H1 (cell line): ENCODE data around the gene SEMA3B. TPM values are rescaled to one million over a fixed set of nuclear protein-coding genes. Genes with fewer than 3 reads are reported as not detected.

ENCODE experiments used
- CTCF ChIA-PET: fragments of 300-600 bp; sonication (Branson Sonifier 250); formaldehyde crosslinking; loops from one replicate; lab custom pipeline; 2021; ENCODE audit not compliant: partially characterized antibody; lab: Charles Lee
- POLR2A ChIA-PET: fragments of 300-600 bp; sonication (Branson Sonifier 250); formaldehyde crosslinking; loops from one replicate; lab custom pipeline; 2021; ENCODE audit warnings: inconsistent platforms; ENCODE audit not compliant: partially characterized antibody; lab: Charles Lee
- DNase-seq, 2 experiments: peaks; one replicate each; pipeline versions ENCODE4 v3.0.0 to v3.0.0-alpha.2; 2010 to 2022; ENCODE audit warnings: low spot score in 2 of 2, low read depth in 1 of 2, mixed read lengths in 1 of 2
- FAIRE-seq: peaks from 2 replicates; lab custom pipeline; 2011; peaks lifted over from hg19 to GRCh38; lab: Jason Lieb, UNC
- H2AFZ ChIP-seq: 2 replicates; pipeline ENCODE4 v1.8.1; 2012; ENCODE audit warnings: low read length, inconsistent platforms
- H2AK5ac ChIP-seq: 2 replicates; pipeline ENCODE4 v1.6.1; 2013; ENCODE audit warnings: low read depth, low read length
- H2BK120ac ChIP-seq: replicated peaks from 2 replicates; pipeline ENCODE3; 2013; ENCODE audit warnings: low read depth, low read length, inconsistent platforms
- H2BK12ac ChIP-seq: 2 replicates; pipeline ENCODE4 v1.6.1; 2013; ENCODE audit warnings: low read depth, low read length
- H2BK15ac ChIP-seq: 2 replicates; pipeline ENCODE4 v1.6.1; 2013; ENCODE audit warnings: low read length
- H2BK20ac ChIP-seq: 2 replicates; pipeline ENCODE4 v1.6.1; 2013; ENCODE audit warnings: low read length
- H2BK5ac ChIP-seq: 2 replicates; pipeline ENCODE4 v1.6.1; 2013; ENCODE audit warnings: low read depth, low read length
- H3K14ac ChIP-seq: 2 replicates; pipeline ENCODE4 v1.6.1; 2013; ENCODE audit warnings: inconsistent platforms; ENCODE audit not compliant: insufficient read length
- H3K18ac ChIP-seq: 2 replicates; pipeline ENCODE4 v1.6.1; 2013; ENCODE audit warnings: low read length; ENCODE audit errors: extremely low read depth
- H3K23ac ChIP-seq: 2 replicates; pipeline ENCODE4 v1.6.1; 2013; ENCODE audit warnings: inconsistent platforms; ENCODE audit not compliant: insufficient read length
- H3K23me2 ChIP-seq: 2 replicates; pipeline ENCODE4 v1.6.1; 2013; ENCODE audit warnings: low read depth, low read length
- H3K27ac ChIP-seq: 2 replicates; pipeline ENCODE4 v1.6.1; 2011; ENCODE audit warnings: low read depth, low read length, inconsistent platforms
- H3K27me3 ChIP-seq, 4 experiments: replicated peaks in 1 of 4; 1 replicate in 1 of 4; 2 replicates in 3 of 4; pipeline versions ENCODE4 v1.6.1 to v1.8.1; 2011 to 2013; ENCODE audit warnings: low read length in 3 of 4, mild to moderate bottlenecking in 3 of 4, inconsistent platforms in 2 of 4, mixed read lengths in 2 of 4, moderate library complexity in 1 of 4; ENCODE audit not compliant: control insufficient read depth in 3 of 4, insufficient read depth in 3 of 4; ENCODE audit errors: extremely low read depth in 1 of 4
- H3K36me3 ChIP-seq, 4 experiments: 2 replicates each; pipeline versions ENCODE4 v1.6.1 to v1.8.1; 2011 to 2013; ENCODE audit warnings: mild to moderate bottlenecking in 4 of 4, low read length in 3 of 4, moderate library complexity in 2 of 4, control low read depth in 1 of 4, inconsistent platforms in 1 of 4; ENCODE audit not compliant: insufficient read depth in 4 of 4, control insufficient read depth in 2 of 4
- H3K4ac ChIP-seq: replicated peaks from 2 replicates; pipeline ENCODE3; 2013; ENCODE audit warnings: low read length, low read depth, mixed read lengths, inconsistent platforms; ENCODE audit not compliant: insufficient read length
- H3K4me1 ChIP-seq, 4 experiments: replicated peaks in 1 of 4; 1 replicate in 1 of 4; 2 replicates in 3 of 4; pipeline versions ENCODE4 v1.6.1 to v1.8.1; 2011 to 2013; ENCODE audit warnings: low read length in 3 of 4, inconsistent platforms in 2 of 4, mixed read lengths in 1 of 4; ENCODE audit not compliant: insufficient read depth in 4 of 4, control insufficient read depth in 3 of 4
- H3K4me2 ChIP-seq, 2 experiments: 2 replicates each; pipeline versions ENCODE4 v1.6.1 to v1.8.1; 2011 to 2013; ENCODE audit warnings: low read depth in 2 of 2, low read length in 2 of 2, control low read depth in 1 of 2, inconsistent platforms in 1 of 2, mild to moderate bottlenecking in 1 of 2; ENCODE audit not compliant: insufficient read depth in 1 of 2
- H3K4me3 ChIP-seq, 4 experiments: fragments of 200-600, 300-600 bp in 1 of 4; sonication (generic), shearing (Covaris generic), sonication (Bioruptor Twin) in 1 of 4; 2 replicates each; pipeline versions ENCODE4 v1.5.1 to v1.8.1; 2011 to 2016; ENCODE audit warnings: low read length in 4 of 4, low read depth in 3 of 4, control low read depth in 2 of 4, inconsistent platforms in 2 of 4, mild to moderate bottlenecking in 2 of 4, mixed read lengths in 1 of 4, moderate library complexity in 1 of 4; ENCODE audit not compliant: insufficient read depth in 2 of 4; ENCODE audit errors: extremely low read depth in 1 of 4
- H3K56ac ChIP-seq: replicated peaks from 2 replicates; pipeline ENCODE3; 2013; ENCODE audit warnings: low read depth, mild to moderate bottlenecking, mixed read lengths, low read length, inconsistent platforms; ENCODE audit not compliant: insufficient read length
- H3K79me1 ChIP-seq: 2 replicates; pipeline ENCODE4 v1.6.1; 2013; ENCODE audit warnings: low read depth, low read length, control low read depth
- H3K79me2 ChIP-seq, 2 experiments: 2 replicates each; pipeline versions ENCODE4 v1.6.1 to v1.8.1; 2012 to 2013; ENCODE audit warnings: low read length in 2 of 2, mild to moderate bottlenecking in 2 of 2, inconsistent platforms in 1 of 2; ENCODE audit not compliant: insufficient read depth in 2 of 2, control insufficient read depth in 1 of 2
- H3K9ac ChIP-seq, 4 experiments: replicated peaks in 1 of 4; 1 replicate in 1 of 4; 2 replicates in 3 of 4; pipeline versions ENCODE4 v1.6.1 to v1.8.1; 2011 to 2013; ENCODE audit warnings: low read depth in 3 of 4, low read length in 3 of 4, control low read depth in 2 of 4, mild to moderate bottlenecking in 2 of 4, moderate library complexity in 2 of 4, inconsistent platforms in 1 of 4; ENCODE audit errors: extremely low read depth in 1 of 4
- H3K9me3 ChIP-seq, 2 experiments: 2 replicates each; pipeline versions ENCODE4 v1.6.1 to v1.8.1; 2012 to 2013; ENCODE audit warnings: mild to moderate bottlenecking in 2 of 2, moderate library complexity in 2 of 2, control low read depth in 1 of 2, inconsistent platforms in 1 of 2, low read depth in 1 of 2, low read length in 1 of 2, mixed read lengths in 1 of 2; ENCODE audit not compliant: insufficient read depth in 2 of 2
- H4K20me1 ChIP-seq, 2 experiments: replicated peaks in 1 of 2; 2 replicates each; pipeline versions ENCODE3 to v1.8.1; 2011 to 2013; ENCODE audit warnings: inconsistent platforms in 2 of 2, low read length in 2 of 2, mild to moderate bottlenecking in 1 of 2; ENCODE audit not compliant: insufficient read depth in 2 of 2, control insufficient read depth in 1 of 2
- H4K5ac ChIP-seq: 2 replicates; pipeline ENCODE4 v1.6.1; 2013; ENCODE audit warnings: low read length, low read depth, mixed read lengths, inconsistent platforms; ENCODE audit not compliant: insufficient read length
- H4K8ac ChIP-seq: 2 replicates; pipeline ENCODE4 v1.8.0; 2013; ENCODE audit warnings: mild to moderate bottlenecking, moderate library complexity, low read length, inconsistent platforms; ENCODE audit not compliant: insufficient read depth; ENCODE audit errors: extremely low read depth
- H4K91ac ChIP-seq: replicated peaks from 2 replicates; pipeline ENCODE3; 2013; ENCODE audit warnings: low read length, mixed read lengths, inconsistent platforms; ENCODE audit not compliant: insufficient read length
- CREB1 ChIP-seq: IDR thresholded peaks from 2 replicates; pipeline ENCODE4 v1.6.1; 2012; ENCODE audit warnings: inconsistent platforms
- FOSL1 ChIP-seq: IDR thresholded peaks from 2 replicates; pipeline ENCODE4 v1.6.1; 2011; ENCODE audit warnings: mild to moderate bottlenecking, low read depth, low read length, moderate library complexity; ENCODE audit not compliant: insufficient read depth
- GABPA ChIP-seq: IDR thresholded peaks from 2 replicates; pipeline ENCODE4 v1.6.1; 2011; ENCODE audit warnings: mild to moderate bottlenecking, low read length, moderate library complexity, borderline replicate concordance; ENCODE audit not compliant: insufficient read depth
- PHF8 ChIP-seq: fragments of 200-600 bp; sonication (generic); conservative IDR thresholded peaks from 2 replicates; pipeline ENCODE4 v1.7.1; 2012; ENCODE audit warnings: low read depth, mild to moderate bottlenecking, inconsistent platforms, low read length, moderate library complexity
- RAD21 ChIP-seq, 2 experiments: IDR thresholded peaks in 1 of 2; conservative IDR thresholded peaks in 1 of 2; 2 replicates each; pipeline ENCODE4 v1.6.1; 2011; ENCODE audit warnings: low read depth in 2 of 2, low read length in 2 of 2, improper control_type of control experiment in 1 of 2, inconsistent platforms in 1 of 2, mild to moderate bottlenecking in 1 of 2, moderate library complexity in 1 of 2
- SP1 ChIP-seq: IDR thresholded peaks from 2 replicates; pipeline ENCODE4 v1.6.1; 2011; ENCODE audit warnings: low read depth, low read length
- SRF ChIP-seq: IDR thresholded peaks from 2 replicates; pipeline ENCODE4 v1.6.1; 2011; ENCODE audit warnings: mild to moderate bottlenecking, low read depth, low read length, moderate library complexity
- SUZ12 ChIP-seq: fragments of 200-600 bp; sonication (generic); IDR thresholded peaks from 2 replicates; pipeline ENCODE4 v1.6.1; 2012; ENCODE audit warnings: mild to moderate bottlenecking, inconsistent platforms, low read length, moderate library complexity, mixed read lengths
- TBP ChIP-seq: IDR thresholded peaks from 2 replicates; pipeline ENCODE4 v1.6.1; 2011; ENCODE audit warnings: low read depth, low read length, improper control_type of control experiment
- WGBS, 2 experiments: shearing (Covaris generic) in 1 of 2; methylation state at CpG; one replicate each; pipeline versions ENCODE4 v1.1.6 to v1.1.7; 2013 to 2015; ENCODE audit warnings: low lambda C conversion rate in 2 of 2, mixed read lengths in 2 of 2, inconsistent platforms in 1 of 2, low coverage in 1 of 2, missing lambda C conversion rate in 1 of 2; ENCODE audit not compliant: insufficient replicate concordance in 2 of 2, insufficient coverage in 1 of 2, insufficient read length in 1 of 2; ENCODE audit errors: extremely low coverage in 1 of 2, missing lambda C conversion rate in 1 of 2; 5-methylcytosine and 5-hydroxymethylcytosine counted together
- polyA plus RNA-seq, 7 experiments: library from polyadenylated mRNA; depleted of rRNA in 3 of 7; stranded (reverse) in 5 of 7; unstranded in 2 of 7; fragments of >200 nt in 5 of 7; fragments of 200-250 nt in 2 of 7; gene quantifications; 1 replicate in 5 of 7; 2 replicates in 1 of 7; 4 replicates in 1 of 7; pipeline versions ENCODE4 v1.2.1 to v1.2.3, GENCODE V29; 2011 to 2013; ENCODE audit warnings: missing spikeins in 2 of 7, mixed read lengths in 2 of 7
- total RNA-seq: library from RNA; stranded (reverse); fragmentation: NEBNext Ultra II Directional; extraction: Animal tissue kit (Norgen Biotek cat#: 25700); gene quantifications from 2 replicates; pipeline ENCODE4 v1.2.1, GENCODE V29; 2021

SEMA3B gene
- total and polyA plus RNA-seq, 2 of the 8 experiments (the other 6 are each of a cell fraction or from before 2014, with no cell fraction given), result 3.0 to 4.7 TPM

DNA sequence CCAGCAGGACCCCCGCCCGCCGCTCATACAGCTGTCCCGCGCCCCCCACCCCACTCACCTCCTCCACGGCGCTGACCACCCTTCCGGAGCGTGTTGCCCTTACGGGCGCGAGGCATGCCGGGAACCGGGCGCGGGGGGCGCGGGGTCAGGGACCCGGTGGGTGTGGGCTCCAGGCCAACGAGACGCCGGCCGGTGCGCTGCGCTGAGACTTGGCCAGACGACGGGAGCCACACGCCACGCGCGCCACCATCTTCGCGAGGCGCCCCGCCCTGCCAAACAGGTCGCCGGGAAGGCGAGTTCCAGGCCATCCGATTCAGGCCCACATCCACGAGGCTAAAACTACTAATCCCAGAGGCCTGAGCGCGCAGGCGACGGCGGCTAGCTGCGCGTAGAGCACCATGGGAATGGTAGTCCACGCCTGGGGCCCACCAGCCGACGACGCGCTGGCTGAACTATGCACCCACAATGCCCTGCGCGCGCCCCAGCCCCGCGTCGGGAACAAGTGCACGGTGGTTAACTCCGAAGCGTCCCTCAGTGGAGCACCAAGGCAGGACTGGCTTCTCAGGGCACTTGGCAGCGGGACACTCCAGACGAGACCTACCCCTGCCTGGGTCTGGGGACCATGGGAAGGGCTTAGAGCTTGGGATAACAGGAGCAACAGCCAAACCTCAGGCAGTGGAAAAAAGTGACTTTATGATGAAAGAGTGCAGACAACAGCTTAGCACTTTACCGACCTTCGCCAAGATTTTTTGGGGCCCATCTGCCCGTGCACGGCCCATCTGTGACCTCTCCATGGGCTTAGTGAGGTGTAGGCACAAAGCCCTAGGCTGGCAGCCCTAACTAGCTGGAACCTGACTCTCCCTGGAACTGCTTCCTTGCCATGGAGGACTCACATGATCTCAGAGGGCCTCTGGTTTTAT, 23.5 kb downstream of the SEMA3B start, which contains the start of gene IFRD2:
IFRD2 (minus strand) TSS at position 271 of the 920 bp plus-strand sequence; CDS start at position 116, 155 bp downstream.
- CTCF ChIA-PET, result interaction anchor here (0.5 to 4.3 kb wide), 14 partner anchors 8 to 98 kb away, joined by 3 to 17 read pairs (median 4); partner anchors contain the start of genes HYAL1, HYAL2, LSMEM2 and SEMA3B
- TF ChIP-seq RAD21 (IDR thresholded peaks at IDR 0.05 in 1 of 2, conservative IDR thresholded peaks at IDR 0.05 in 1 of 2; ENCODE audit: low read depth in 2 of 2, low read length in 2 of 2), result no peak; a peak in 1 of 4 replicates
- TF ChIP-seq SUZ12, result no peak
- no peak; the same call in 1 of the 2 replicates for TF ChIP-seq SRF
- TF ChIP-seq PHF8, result peak; percentile 52
- TF ChIP-seq FOSL1, result no peak
- no peak for TF ChIP-seq GABPA
- TF ChIP-seq SP1, result peak; percentile 70
- peak; percentile 16; the same call in 1 of the 2 replicates for TF ChIP-seq TBP
- peak; percentile 96 for TF ChIP-seq CREB1

More for the DNA sequence above, 23.5 kb downstream of the SEMA3B start, which contains the start of gene IFRD2:
- Histone ChIP-seq H3K79me1 (peaks cover 8% of the 10 kb centered on the region; the same call in 1 of the 2 replicates), H3K27me3 (no peaks in the 10 kb centered on the region; a peak in 1 of 7 replicates), H4K8ac (peak within 1 kb of the TSS; percentile 54; the same call in 1 of the 2 replicates), H3K4ac (peak within 1 kb of the TSS; percentile 88), H3K14ac (no peak within 1 kb of the TSS), H4K5ac (peak within 1 kb of the TSS; percentile 44), H4K20me1 (peaks cover 0 to 7% of the 10 kb centered on the region in 2 experiments), H3K23me2 (peaks cover 10% of the 10 kb centered on the region), H2BK15ac (peak within 1 kb of the TSS; percentile 92; the same call in 1 of the 2 replicates), H2BK5ac (peak within 1 kb of the TSS; percentile 67; the same call in 1 of the 2 replicates), H3K4me1 (peaks cover 0 to 7% (median 5%) of the 10 kb centered on the region in 4 experiments; a peak in 4 of 7 replicates), H4K91ac (peak within 1 kb of the TSS; percentile 75), H3K27ac (peak within 1 kb of the TSS; percentile 37; the same call in 1 of the 2 replicates), H2BK120ac (no peak within 1 kb of the TSS), H2BK20ac (0 out of 2 replicates have a peak within 1 kb of the TSS, but pooled peaks have one; percentile 61), H3K79me2 (peaks cover 0 to 15% of the 10 kb centered on the region in 2 experiments; a peak in 3 of 4 replicates), H2AK5ac (peak within 1 kb of the TSS; percentile 71; the same call in 1 of the 2 replicates), H3K9ac (peak within 1 kb of the TSS in 3 of 4 experiments; percentile 69 to 78 (median 76); a peak in 6 of 7 replicates), H3K4me3 (peak within 1 kb of the TSS; percentile 62 to 95 (median 94)), H2AFZ (0 out of 2 replicates have a peak within 1 kb of the TSS, but pooled peaks have one; percentile 61), H3K4me2 (peak within 1 kb of the TSS; percentile 93 to 95), H3K36me3 (peaks cover 16 to 27% (median 22%) of the 10 kb centered on the region in 4 experiments), H2BK12ac (no peak within 1 kb of the TSS), H3K56ac (peak within 1 kb of the TSS; percentile 37), H3K23ac (no peak within 1 kb of the TSS), H3K9me3 (no peaks in the 10 kb centered on the region), H3K18ac (peak within 1 kb of the TSS; percentile 51; the same call in 1 of the 2 replicates)
- WGBS, 2 experiments, result 9% methylated on average over 48 of the region's 67 CpGs; no CpG with 5 or more reads in 1 of the 2 experiments
- DNase-seq (peak; percentile 91 to 94), FAIRE-seq (peak; percentile 91)
- POLR2A ChIA-PET, result interaction anchor here (0.7 to 6.8 kb wide), 16 partner anchors 10 to 89 kb away, joined by 3 to 122 read pairs (median 4); partner anchors contain the start of genes HYAL1, HYAL2, LSMEM2 and TUSC2
